C4-2B (cell line): ENCODE results near the gene EXOC6.

Source experiments
- CTCF ChIP-seq: fragments of 450-650 bp; conservative IDR thresholded peaks from 2 replicates; pipeline ENCODE4 v1.5.1; 2017; ENCODE audit warnings: mild to moderate bottlenecking
- ZFX ChIP-seq: fragments of 450-650 bp; IDR thresholded peaks from 2 replicates; pipeline ENCODE4 v1.6.1; 2017

GRCh38 chr10:92814790-92815189 is 33.5 kb upstream of the EXOC6 start:
- TF ChIP-seq CTCF (no peak), ZFX (no peak)
